Mucosa of stomach (tissue), 1 donor: ENCODE measurements around the gene F2RL3.
"Not testable (repeated sequence)": the region's sequence is repeated elsewhere in the genome, so short reads cannot be mapped to it uniquely, and the experiment has no call there.

Source experiments
- H3K27me3 ChIP-seq: one replicate; pipeline ENCODE4 v1.7.0; 2013; ENCODE audit warnings: mild to moderate bottlenecking, low read length; ENCODE audit not compliant: control insufficient read depth, insufficient read depth
- H3K36me3 ChIP-seq: one replicate; pipeline ENCODE4 v1.7.0; 2013; ENCODE audit warnings: low read length; ENCODE audit not compliant: control insufficient read depth, insufficient read depth
- H3K4me1 ChIP-seq: one replicate; pipeline ENCODE4 v1.7.0; 2013; ENCODE audit warnings: mild to moderate bottlenecking, low read length; ENCODE audit not compliant: control insufficient read depth, insufficient read depth
- H3K4me3 ChIP-seq: one replicate; pipeline ENCODE4 v1.7.0; 2013; ENCODE audit warnings: low read length
- H3K9ac ChIP-seq: one replicate; pipeline ENCODE4 v1.7.0; 2013; ENCODE audit warnings: mild to moderate bottlenecking, low read length, moderate library complexity
- H3K9me3 ChIP-seq: one replicate; pipeline ENCODE4 v1.7.0; 2013; ENCODE audit warnings: mild to moderate bottlenecking, low read length, moderate library complexity; ENCODE audit not compliant: control insufficient read depth
- donor health status: Pancreatic carcinoma.

Gene F2RL3

GRCh38 chr19:16861834-16862233, 27.0 kb upstream of the F2RL3 start:
- H3K27me3 ChIP-seq, result no peaks in the 10 kb centered on the region
- no peaks in the 10 kb centered on the region for H3K9me3 ChIP-seq
- H3K36me3 ChIP-seq, result peaks cover 3% of the 10 kb centered on the region
- H3K4me1 ChIP-seq, result no peaks in the 10 kb centered on the region
- H3K9ac ChIP-seq, result no peak overlapping the region
- H3K4me3 ChIP-seq, result no peak overlapping the region

GRCh38 chr19:16862826-16863415, 25.9 kb upstream of the F2RL3 start:
- H3K4me3 ChIP-seq, result no peak overlapping the region
- peaks cover 7% of the 10 kb centered on the region for H3K36me3 ChIP-seq

GRCh38 chr19:16867211-16867610, 21.6 kb upstream of the F2RL3 start:
- H3K36me3 ChIP-seq, result peaks cover 7% of the 10 kb centered on the region
- no peaks in the 10 kb centered on the region for H3K9me3 ChIP-seq
- no peaks in the 10 kb centered on the region for H3K27me3 ChIP-seq
- H3K9ac ChIP-seq, result no peak overlapping the region
- peaks cover 9% of the 10 kb centered on the region for H3K4me1 ChIP-seq
- H3K4me3 ChIP-seq, result no peak overlapping the region

More at GRCh38 chr19:16862826-16863415, 25.9 kb upstream of the F2RL3 start:
- no peak overlapping the region for H3K9ac ChIP-seq
- no peaks in the 10 kb centered on the region for H3K27me3 ChIP-seq
- no peaks in the 10 kb centered on the region for H3K9me3 ChIP-seq
- no peaks in the 10 kb centered on the region for H3K4me1 ChIP-seq

GRCh38 chr19:16868423-16869130, 20.2 kb upstream of the F2RL3 start:
- no peak overlapping the region for H3K9ac ChIP-seq
- H3K27me3 ChIP-seq, result no peaks in the 10 kb centered on the region
- peaks cover 16% of the 10 kb centered on the region for H3K4me1 ChIP-seq
- H3K9me3 ChIP-seq, result no peaks in the 10 kb centered on the region
- H3K36me3 ChIP-seq, result peaks cover 7% of the 10 kb centered on the region
- no peak overlapping the region for H3K4me3 ChIP-seq

GRCh38 chr19:16869331-16869972, 19.3 kb upstream of the F2RL3 start:
- H3K4me3 ChIP-seq, result no peak overlapping the region
- peaks cover 7% of the 10 kb centered on the region for H3K36me3 ChIP-seq

GRCh38 chr19:16871871-16872270, 16.9 kb upstream of the F2RL3 start:
- Histone ChIP-seq H3K9me3 (no peaks in the 10 kb centered on the region), H3K27me3 (no peaks in the 10 kb centered on the region), H3K9ac (peak overlapping the region; percentile 0), H3K4me1 (peaks cover 16% of the 10 kb centered on the region), H3K4me3 (no peak overlapping the region), H3K36me3 (peaks cover 10% of the 10 kb centered on the region)

More at GRCh38 chr19:16869331-16869972, 19.3 kb upstream of the F2RL3 start:
- Histone ChIP-seq H3K27me3 (no peaks in the 10 kb centered on the region), H3K9me3 (no peaks in the 10 kb centered on the region), H3K4me1 (peaks cover 16% of the 10 kb centered on the region), H3K9ac (no peak overlapping the region)

GRCh38 chr19:16872728-16873127, 16.1 kb upstream of the F2RL3 start:
- Histone ChIP-seq H3K4me3 (no peak overlapping the region), H3K4me1 (peaks cover 16% of the 10 kb centered on the region), H3K9me3 (no peaks in the 10 kb centered on the region), H3K9ac (peak overlapping the region; percentile 0), H3K27me3 (no peaks in the 10 kb centered on the region), H3K36me3 (peaks cover 13% of the 10 kb centered on the region)

GRCh38 chr19:16873594-16873993, 15.2 kb upstream of the F2RL3 start:
- Histone ChIP-seq H3K9ac (no peak overlapping the region), H3K36me3 (peaks cover 14% of the 10 kb centered on the region), H3K4me3 (no peak overlapping the region), H3K27me3 (no peaks in the 10 kb centered on the region), H3K4me1 (peaks cover 16% of the 10 kb centered on the region), H3K9me3 (no peaks in the 10 kb centered on the region)

- Histone ChIP-seq H3K4me3 (no peak overlapping the region), H3K36me3 (peaks cover 14% of the 10 kb centered on the region), H3K27me3 (no peaks in the 10 kb centered on the region), H3K9ac (no peak overlapping the region), H3K9me3 (no peaks in the 10 kb centered on the region), H3K4me1 (peaks cover 16% of the 10 kb centered on the region)
Observed at GRCh38 chr19:16874250-16874977, 14.4 kb upstream of the F2RL3 start.

- Histone ChIP-seq H3K36me3 (peaks cover 14% of the 10 kb centered on the region), H3K4me1 (peaks cover 16% of the 10 kb centered on the region)
- H3K27me3 ChIP-seq, H3K9me3 ChIP-seq, H3K9ac ChIP-seq, H3K4me3 ChIP-seq: not testable (repeated sequence)
Observed at GRCh38 chr19:16874978-16875299, 13.9 kb upstream of the F2RL3 start.

- H3K27me3 ChIP-seq, result no peaks in the 10 kb centered on the region
- H3K4me1 ChIP-seq, result peaks cover 16% of the 10 kb centered on the region
- H3K36me3 ChIP-seq, result peaks cover 14% of the 10 kb centered on the region
Observed at GRCh38 chr19:16875584-16876555, 12.9 kb upstream of the F2RL3 start.

More at GRCh38 chr19:16875584-16876555, 12.9 kb upstream of the F2RL3 start:
- Histone ChIP-seq H3K9me3 (peaks cover 2% of the 10 kb centered on the region), H3K4me3 (no peak overlapping the region), H3K9ac (no peak overlapping the region)
